Natural killer cell (primary cell): ENCODE measurements around the gene FAM181A. TPM values are rescaled to one million over a fixed set of nuclear protein-coding genes. Genes with fewer than 3 reads are reported as not detected.
A peak's percentile ranks its signal among the peaks of the same experiment; 100 is the strongest.

Source experiments
- ATAC-seq, 3 donors: fragments of 150-1000 bp in 2 of 3; fragments of 200-7000 bp in 1 of 3; cut with Tn5 transposase; 1 replicate in 1 of 3; 2 replicates in 2 of 3; pipeline ENCODE4 v1.10.0; 2021; ENCODE audit warnings: mild to moderate bottlenecking in 2 of 3, moderate library complexity in 2 of 3
- DNase-seq, 2 donors: peaks; one replicate each; pipeline versions ENCODE4 v3.0.0 to v3.0.0-alpha.2; 2013 to 2021; ENCODE audit warnings: mixed read lengths in 1 of 2
- H3K27ac ChIP-seq: one replicate; pipeline ENCODE4 v1.5.1; 2013; ENCODE audit warnings: mild to moderate bottlenecking, low read length
- H3K27me3 ChIP-seq: one replicate; pipeline ENCODE4 v1.6.1; 2013; ENCODE audit warnings: low read length; ENCODE audit not compliant: control insufficient read depth, insufficient read depth
- H3K36me3 ChIP-seq: one replicate; pipeline ENCODE4 v1.6.1; 2013; ENCODE audit warnings: low read length; ENCODE audit not compliant: control insufficient read depth, insufficient read depth
- H3K4me1 ChIP-seq: one replicate; pipeline ENCODE4 v1.6.1; 2013; ENCODE audit warnings: low read length; ENCODE audit not compliant: control insufficient read depth, insufficient read depth
- H3K4me3 ChIP-seq: one replicate; pipeline ENCODE4 v1.5.1; 2013; ENCODE audit warnings: low read length
- H3K9me3 ChIP-seq: one replicate; pipeline ENCODE4 v1.6.1; 2013; ENCODE audit warnings: low read length; ENCODE audit not compliant: control insufficient read depth, insufficient read depth
- H3K27ac Mint-ChIP-seq, 2 donors: one replicate each; pipeline ENCODE4 v1.8.0; 2022; ENCODE audit warnings: mild to moderate bottlenecking in 2 of 2, mixed read lengths in 2 of 2, moderate library complexity in 1 of 2
- H3K27me3 Mint-ChIP-seq, 2 donors: one replicate each; pipeline ENCODE4 v1.8.0; 2022; ENCODE audit warnings: low read depth in 2 of 2, mixed read lengths in 2 of 2
- H3K36me3 Mint-ChIP-seq: one replicate; pipeline ENCODE4 v1.8.0; 2022; ENCODE audit warnings: mixed read lengths
- H3K4me1 Mint-ChIP-seq, 2 donors: one replicate each; pipeline ENCODE4 v1.8.0; 2022; ENCODE audit warnings: mixed read lengths in 2 of 2
- H3K4me3 Mint-ChIP-seq: one replicate; pipeline ENCODE4 v1.8.0; 2022; ENCODE audit warnings: mild to moderate bottlenecking, moderate library complexity, mixed read lengths
- H3K9me3 Mint-ChIP-seq, 2 donors: one replicate each; pipeline ENCODE4 v1.8.0; 2022; ENCODE audit warnings: mixed read lengths in 2 of 2
- WGBS: methylation state at CpG from one replicate; pipeline ENCODE4 v1.1.7; 2013; ENCODE audit warnings: missing lambda C conversion rate; ENCODE audit not compliant: insufficient coverage; 5-methylcytosine and 5-hydroxymethylcytosine counted together
- intact Hi-C: fragments of 100-400 bp; cut with micrococcal nuclease; formaldehyde crosslinking; loops from one replicate; pipeline ENCODE4 v1.14.2; 2022
- total RNA-seq, 4 donors: library from RNA; stranded (reverse); fragments of 120-200 nt in 1 of 4; gene quantifications; one replicate each; pipeline versions ENCODE4 v1.2.3 to v1.2.4, GENCODE V29; 2013 to 2022
- TF ChIP-seq, protein P1 (sequence below): fragments of 200-600 bp; IDR thresholded peaks from one replicate; pipeline ENCODE4 v1.8.0; 2022; ENCODE audit warnings: antibody characterized with exemption

FAM181A gene
- total RNA-seq, 3 donors from 2014 or later (not counting 1 experiment from before 2014, with no cell fraction given) = not detected

DNA sequence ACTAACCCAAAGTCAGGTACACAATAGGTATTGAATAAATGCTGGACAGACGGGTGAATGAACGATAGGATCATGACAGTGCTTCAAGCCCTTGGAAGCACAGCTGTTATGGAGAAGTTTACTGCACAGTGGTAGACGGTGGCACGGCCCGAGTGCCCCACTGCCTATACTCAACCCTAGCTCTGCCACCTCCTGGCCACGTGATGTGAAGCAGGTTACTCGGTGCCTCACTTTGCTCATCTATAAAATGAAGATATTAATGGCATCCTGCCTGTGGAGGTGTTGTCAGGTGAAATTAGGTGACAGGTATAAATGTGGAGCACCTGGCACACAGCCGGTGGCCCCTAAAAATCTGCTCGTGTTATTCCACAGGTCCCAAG lies 43.4 kb downstream of the FAM181A start:
- H3K4me1 Mint-ChIP-seq = peaks cover 18 to 30% of the 10 kb centered on the region in 2 donors
- intact Hi-C loops = loop anchor here (1.0 to 2.0 kb wide), 3 partner anchors 16 to 31 kb away; no protein-coding TSS in a partner anchor

DNA sequence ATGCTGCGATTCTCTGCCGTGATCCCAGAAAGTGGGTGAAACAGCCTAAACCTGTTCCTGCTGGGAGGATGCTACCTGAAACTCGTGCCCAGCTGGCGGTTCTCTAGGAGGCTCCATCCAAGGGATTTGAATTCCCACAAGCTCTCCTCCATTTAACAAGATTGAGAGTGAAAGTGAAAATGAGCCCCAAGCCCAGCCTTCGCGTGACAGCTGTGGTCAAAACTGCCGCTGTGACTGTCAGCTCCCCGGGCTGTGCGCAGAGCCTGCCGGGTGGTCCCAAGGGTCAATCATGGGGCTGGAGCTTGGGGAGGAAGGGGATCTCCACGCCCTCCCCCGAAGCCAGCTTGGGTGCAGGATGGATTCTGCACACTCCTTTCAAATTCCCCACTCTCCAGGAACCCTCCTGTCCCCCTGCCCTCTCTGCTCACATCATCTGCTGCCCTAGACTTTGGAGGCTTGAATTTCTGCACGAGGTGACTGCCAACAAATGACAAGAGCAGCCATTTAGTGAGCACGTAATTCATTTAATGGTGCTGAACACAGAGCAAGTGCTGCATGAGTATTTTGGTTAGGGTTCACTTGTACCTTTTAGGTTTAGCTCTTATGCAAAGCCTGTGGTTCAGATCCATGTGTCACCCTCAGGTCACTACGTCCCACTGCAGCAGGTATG lies 44.0 kb downstream of the FAM181A start:
- peak overlapping the region; percentile 92 for H3K4me3 Mint-ChIP-seq
- no peaks in the 10 kb centered on the region for H3K9me3 ChIP-seq
- ATAC-seq (peak; percentile 75 to 81 (median 79)), DNase-seq (peak; percentile 51 to 74)
- H3K27ac ChIP-seq = peak overlapping the region; percentile 49
- TF ChIP-seq, protein P1, sequence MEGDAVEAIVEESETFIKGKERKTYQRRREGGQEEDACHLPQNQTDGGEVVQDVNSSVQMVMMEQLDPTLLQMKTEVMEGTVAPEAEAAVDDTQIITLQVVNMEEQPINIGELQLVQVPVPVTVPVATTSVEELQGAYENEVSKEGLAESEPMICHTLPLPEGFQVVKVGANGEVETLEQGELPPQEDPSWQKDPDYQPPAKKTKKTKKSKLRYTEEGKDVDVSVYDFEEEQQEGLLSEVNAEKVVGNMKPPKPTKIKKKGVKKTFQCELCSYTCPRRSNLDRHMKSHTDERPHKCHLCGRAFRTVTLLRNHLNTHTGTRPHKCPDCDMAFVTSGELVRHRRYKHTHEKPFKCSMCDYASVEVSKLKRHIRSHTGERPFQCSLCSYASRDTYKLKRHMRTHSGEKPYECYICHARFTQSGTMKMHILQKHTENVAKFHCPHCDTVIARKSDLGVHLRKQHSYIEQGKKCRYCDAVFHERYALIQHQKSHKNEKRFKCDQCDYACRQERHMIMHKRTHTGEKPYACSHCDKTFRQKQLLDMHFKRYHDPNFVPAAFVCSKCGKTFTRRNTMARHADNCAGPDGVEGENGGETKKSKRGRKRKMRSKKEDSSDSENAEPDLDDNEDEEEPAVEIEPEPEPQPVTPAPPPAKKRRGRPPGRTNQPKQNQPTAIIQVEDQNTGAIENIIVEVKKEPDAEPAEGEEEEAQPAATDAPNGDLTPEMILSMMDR = peak; percentile 8
- H3K27me3 ChIP-seq = peaks cover 5% of the 10 kb centered on the region
- H3K4me1 Mint-ChIP-seq = peaks cover 20 to 30% of the 10 kb centered on the region in 2 donors
- H3K27ac Mint-ChIP-seq = peak overlapping the region; percentile 76 to 92
- peaks cover 10 to 12% of the 10 kb centered on the region in 2 donors for H3K27me3 Mint-ChIP-seq
- H3K36me3 ChIP-seq = no peaks in the 10 kb centered on the region
- intact Hi-C loops = loop anchor here (1.0 to 2.0 kb wide), 3 partner anchors 16 to 32 kb away; no protein-coding TSS in a partner anchor
- 7% methylated on average over 14 of the region's 15 CpGs for WGBS
- peak overlapping the region; percentile 82 for H3K4me3 ChIP-seq
- peaks cover 57% of the 10 kb centered on the region for H3K4me1 ChIP-seq
- H3K9me3 Mint-ChIP-seq = no peaks in the 10 kb centered on the region
- no peaks in the 10 kb centered on the region for H3K36me3 Mint-ChIP-seq

More for the DNA sequence above, 43.4 kb downstream of the FAM181A start:
- peak overlapping the region; percentile 92 for H3K4me3 Mint-ChIP-seq
- Histone ChIP-seq H3K4me1 (peaks cover 57% of the 10 kb centered on the region), H3K9me3 (no peaks in the 10 kb centered on the region), H3K27me3 (peaks cover 4% of the 10 kb centered on the region), H3K27ac (peak overlapping the region; percentile 49), H3K4me3 (peak overlapping the region; percentile 82), H3K36me3 (no peaks in the 10 kb centered on the region)
- H3K27me3 Mint-ChIP-seq = peaks cover 6 to 9% of the 10 kb centered on the region in 2 donors
- WGBS = 15% methylated on average over 9 of the region's 9 CpGs
- H3K9me3 Mint-ChIP-seq = no peaks in the 10 kb centered on the region
- no peaks in the 10 kb centered on the region for H3K36me3 Mint-ChIP-seq
- TF ChIP-seq, protein P1 = peak; percentile 73
- peak; percentile 64 to 86 for DNase-seq
- H3K27ac Mint-ChIP-seq = peak overlapping the region; percentile 76 to 92
- ATAC-seq = peak; percentile 90 to 94 (median 92)

DNA sequence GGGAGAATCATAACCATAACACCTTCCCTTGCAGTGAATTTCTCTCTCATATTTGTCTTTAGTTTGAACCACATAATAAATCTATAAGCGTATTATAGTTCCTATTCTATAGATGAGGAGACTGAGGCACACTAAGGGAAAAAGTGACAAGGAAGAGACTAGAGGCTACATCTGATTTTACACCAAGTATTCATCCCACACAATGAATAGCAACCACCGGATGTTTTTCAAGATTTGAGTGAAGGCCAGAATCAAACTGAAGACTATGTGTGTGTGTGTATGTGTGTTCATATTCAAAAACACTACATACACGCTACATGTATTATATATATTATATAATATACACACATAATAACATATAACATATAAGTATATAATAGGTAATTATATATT lies 44.5 kb downstream of the FAM181A start:
- Mint-ChIP-seq H3K4me1 (peaks cover 25 to 33% of the 10 kb centered on the region in 2 donors), H3K9me3 (peaks cover under 1% of the 10 kb centered on the region in 2 donors), H3K27ac (peak overlapping the region; percentile 76 to 92), H3K36me3 (no peaks in the 10 kb centered on the region), H3K27me3 (peaks cover 10 to 12% of the 10 kb centered on the region in 2 donors), H3K4me3 (peak overlapping the region; percentile 92)
- ATAC-seq = no peak
- Histone ChIP-seq H3K9me3 (no peaks in the 10 kb centered on the region), H3K4me3 (no peak overlapping the region), H3K4me1 (peaks cover 57% of the 10 kb centered on the region), H3K36me3 (no peaks in the 10 kb centered on the region), H3K27ac (no peak overlapping the region), H3K27me3 (peaks cover 5% of the 10 kb centered on the region)
- TF ChIP-seq, protein P1 = no peak
- WGBS = no CpG with 5 or more reads among the region's 3 CpGs
- intact Hi-C loops = loop anchor here (2.0 kb wide), 1 partner anchor 17 kb away; no protein-coding TSS in a partner anchor
- no peak for DNase-seq
